ENCODE results near the gene CEP128.

CEP128 gene

GRCh38 chr14:80770114-80770908 is 171.2 kb downstream of the CEP128 start:
- no peak for DNase-seq

DNA sequence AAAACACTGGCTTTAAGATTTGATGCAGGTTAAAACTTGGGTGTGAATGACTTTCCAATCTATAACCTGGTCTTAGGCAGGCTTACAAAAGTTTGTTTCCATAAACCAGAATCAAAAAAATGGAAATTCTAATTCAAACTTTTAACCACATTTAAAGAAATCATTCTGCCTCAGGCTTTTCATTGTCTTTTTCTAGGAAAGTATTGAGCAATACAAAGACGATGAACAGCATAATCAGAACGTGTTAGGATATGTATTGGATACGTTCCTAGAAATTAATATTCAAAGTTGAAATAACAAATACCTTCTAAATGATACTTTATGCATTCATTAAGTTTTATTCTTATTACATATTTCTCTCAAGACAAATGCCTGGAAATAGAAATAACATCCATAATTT is 172.9 kb downstream of the CEP128 start:
- no peak for DNase-seq

DNA sequence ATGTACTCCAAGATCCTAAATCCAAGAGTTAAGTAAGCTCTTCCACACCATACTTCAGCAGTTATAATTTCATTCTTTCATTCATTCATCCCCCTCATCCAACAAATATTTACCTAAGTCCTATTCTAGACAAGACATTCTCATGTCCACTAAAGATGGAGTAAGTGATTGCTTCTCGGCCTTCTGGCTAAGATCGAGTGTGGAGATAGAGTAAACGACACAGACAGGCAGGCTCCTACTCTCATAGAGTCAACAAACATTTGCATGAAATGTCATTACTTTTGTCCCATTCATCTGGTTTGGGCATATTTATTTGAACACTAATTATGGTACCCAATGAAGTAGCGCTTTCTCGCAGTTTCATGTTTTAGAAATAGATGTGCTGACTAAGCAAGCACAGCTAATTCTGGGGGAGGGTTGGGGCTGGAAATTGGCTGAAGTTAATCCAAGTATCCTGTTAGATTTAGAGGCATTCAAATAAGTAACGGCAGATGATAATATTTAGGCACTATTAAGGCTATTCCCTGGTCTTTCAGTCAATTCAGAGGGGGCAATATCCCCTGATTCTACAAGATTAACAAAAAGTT is 176.5 kb downstream of the CEP128 start:
- no peak for DNase-seq

DNA sequence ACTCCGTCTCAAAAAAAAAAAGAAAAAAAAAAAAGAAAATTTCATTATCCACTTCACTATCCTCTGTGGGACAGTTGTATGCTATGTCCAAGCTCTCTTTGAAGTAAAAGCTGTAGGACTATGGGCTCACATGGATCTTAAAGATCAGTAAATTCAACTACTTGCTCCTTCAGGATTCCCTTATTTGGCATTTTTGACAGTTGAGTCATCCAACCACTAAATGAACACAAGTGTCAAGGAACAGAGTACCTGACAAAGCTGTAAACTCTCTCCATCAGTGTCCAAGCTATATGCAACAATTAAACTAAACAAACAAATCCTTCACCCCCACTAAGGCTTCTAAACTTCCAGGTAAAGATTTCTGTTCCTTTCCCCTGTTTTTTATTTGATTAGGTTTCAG is 177.0 kb downstream of the CEP128 start:
- DNase-seq = no peak

- no peak for DNase-seq
These were observed 178.8 kb downstream of the CEP128 start for GRCh38 chr14:80762641-80763228.

DNA sequence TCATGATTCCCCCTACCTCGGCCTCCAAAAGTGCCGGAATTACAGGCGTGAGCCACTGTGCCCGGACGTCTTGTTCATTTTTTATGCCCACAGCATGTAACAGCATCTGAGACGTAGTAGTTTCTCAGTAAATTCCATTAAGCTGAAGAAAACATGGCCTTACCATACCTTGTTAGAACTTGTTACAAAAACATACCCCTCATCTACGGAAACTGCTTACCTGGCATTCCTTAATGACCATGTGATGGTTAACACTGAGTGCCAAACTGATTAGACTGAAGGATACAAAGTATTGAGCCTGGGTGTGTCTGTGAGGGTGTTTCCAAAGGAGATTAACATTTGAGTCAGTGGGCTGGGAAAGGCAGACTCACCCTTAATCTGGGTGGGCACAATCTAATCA is 186.8 kb downstream of the CEP128 start:
- no peak for DNase-seq

DNA sequence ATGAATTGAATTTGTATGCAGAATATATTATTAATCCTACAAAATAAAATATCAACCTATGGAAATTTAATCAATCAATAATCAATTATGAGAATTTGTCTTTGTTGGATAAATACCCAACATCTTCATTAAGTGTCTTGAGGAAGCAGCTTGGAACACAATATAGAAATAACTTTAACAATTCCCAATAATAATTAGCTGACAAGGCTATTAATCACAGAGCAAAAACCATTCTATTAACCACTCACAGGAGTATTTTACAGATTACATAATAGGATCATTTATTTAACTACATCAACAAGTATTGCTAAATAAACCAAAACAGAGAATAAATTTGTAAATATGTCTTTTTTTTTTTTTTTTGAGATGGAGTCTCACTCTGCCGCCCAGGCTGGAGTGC is 190.3 kb downstream of the CEP128 start:
- DNase-seq = no peak

DNA sequence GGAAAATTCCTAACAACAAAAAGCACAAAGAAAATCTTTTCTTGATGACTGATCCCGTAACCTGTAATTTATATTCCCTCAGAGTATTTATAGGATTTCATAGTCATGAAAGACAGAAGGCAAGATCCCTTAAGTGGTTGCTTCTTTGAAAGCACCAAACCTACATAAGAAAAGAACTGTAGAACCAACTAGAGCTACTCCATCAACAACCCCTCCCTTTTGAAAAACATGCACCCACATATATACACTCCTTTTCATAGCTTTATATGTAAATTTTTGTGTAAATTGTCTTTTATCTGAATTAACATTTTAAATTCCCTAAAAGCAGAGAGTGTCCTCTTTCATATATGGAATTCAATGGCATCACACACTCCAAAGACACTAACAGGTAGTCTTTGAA is 215.3 kb downstream of the CEP128 start:
- DNase-seq = no peak

DNA sequence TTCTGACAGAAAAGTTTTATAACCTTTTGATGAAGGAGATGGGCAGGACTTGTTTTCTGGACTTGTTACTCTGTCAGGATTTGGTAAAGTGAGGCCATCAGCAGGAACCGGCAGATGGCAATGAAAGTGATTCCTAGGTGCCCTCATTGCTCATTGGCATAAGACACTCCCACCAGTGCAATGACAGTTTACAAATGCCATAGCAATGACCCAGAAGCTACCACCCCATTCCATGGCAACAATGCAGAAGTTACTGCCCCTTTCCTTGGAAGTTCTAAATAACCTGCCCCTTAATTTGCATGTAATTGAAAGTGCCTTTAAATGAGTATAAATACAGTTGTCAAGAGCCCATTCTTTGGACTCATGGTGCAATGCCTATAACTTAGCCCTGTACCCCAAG is 222.6 kb downstream of the CEP128 start:
- DNase-seq = no peak

GRCh38 chr14:80714474-80714873 is 227.1 kb downstream of the CEP128 start:
- DNase-seq = no peak

DNA sequence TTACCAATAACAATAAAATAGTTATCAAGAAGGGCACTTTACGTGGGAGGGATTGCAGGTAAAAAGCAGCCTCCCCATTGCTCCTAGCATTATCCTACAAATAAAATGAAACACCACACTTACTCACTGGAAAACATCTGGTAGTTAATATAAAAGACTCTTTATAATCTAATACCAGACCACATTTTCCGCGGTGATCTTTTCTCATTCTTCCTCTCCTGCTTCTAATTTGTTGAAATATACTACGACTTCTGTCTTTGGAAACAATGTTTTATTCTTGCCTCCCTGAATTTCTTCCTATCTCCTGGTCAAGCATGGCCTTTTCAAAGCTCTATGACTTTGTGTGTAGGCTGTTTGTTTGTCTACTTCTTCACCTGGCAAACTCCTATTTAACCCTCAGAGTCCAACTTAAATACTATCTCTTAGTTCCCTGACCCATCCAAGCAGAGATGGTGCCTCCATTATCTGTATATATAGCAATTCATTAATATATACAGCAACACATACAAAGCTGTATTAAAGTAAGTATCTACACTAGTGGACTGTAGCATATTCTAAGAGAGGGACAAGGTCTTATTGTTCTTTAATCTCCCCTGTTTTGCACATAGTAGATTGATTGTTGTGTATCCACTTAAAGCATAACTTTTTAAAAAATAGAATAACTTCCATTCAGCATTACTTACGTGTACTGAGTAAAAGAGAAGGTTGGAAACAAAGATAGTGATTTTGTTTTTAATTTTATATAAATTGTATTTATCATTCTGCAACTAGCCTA is 228.3 kb downstream of the CEP128 start:
- DNase-seq = no peak

DNA sequence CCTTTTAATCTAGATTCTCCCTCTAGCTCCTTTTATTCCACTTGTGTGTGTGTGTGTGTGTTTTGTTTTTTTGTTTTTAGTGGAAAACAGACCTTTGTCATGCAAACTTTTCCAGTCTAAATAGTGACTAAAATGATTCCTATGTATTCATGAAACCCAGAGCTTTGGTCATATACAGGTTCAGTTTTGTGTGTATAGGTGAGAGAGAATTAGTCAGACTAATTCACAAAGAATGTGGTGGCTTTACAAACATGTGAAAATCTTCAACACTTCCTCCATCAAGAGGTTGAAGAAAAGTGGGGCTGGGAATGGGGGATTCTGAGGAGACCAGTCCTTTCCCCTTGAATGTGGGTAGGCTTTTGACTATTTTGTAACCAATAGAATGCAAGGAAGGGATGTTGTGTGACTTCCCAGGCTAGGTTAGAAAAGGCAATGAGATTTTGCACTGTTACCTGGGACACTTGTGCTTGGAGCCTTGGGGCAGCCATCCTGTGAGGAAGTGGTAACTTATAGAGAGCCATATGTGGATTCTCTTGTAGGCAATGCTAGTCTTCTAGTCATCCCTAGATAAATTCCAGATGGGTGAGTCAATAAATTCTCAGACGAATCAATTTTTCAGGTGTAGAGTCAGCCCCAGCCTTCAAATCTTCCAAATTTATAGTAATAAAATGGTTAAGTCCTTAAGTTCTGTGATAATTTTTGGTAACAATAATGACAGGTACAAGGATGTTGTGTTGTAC is 236.1 kb downstream of the CEP128 start:
- no peak for DNase-seq

DNA sequence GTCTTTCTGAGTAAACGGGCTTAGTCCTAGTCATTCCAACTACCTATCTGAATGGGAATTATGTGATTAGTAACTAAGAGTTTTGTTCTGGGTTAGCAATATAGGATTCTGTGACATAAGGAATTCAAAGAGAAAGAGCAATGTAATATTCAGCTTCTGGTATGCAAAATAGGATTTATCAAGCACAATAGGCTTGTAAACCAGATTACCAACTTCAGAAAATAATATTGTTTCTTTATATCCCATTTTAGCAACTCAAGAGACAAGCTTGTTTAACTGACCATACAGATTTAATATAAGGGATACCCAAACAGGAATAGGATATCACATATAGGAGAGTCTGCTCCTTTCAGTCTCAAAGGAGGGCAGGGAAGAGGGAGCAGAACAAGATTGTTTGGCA is 240.9 kb downstream of the CEP128 start:
- no peak for DNase-seq

- no peak for DNase-seq
These were observed 241.7 kb downstream of the CEP128 start for GRCh38 chr14:80699861-80700260.

DNA sequence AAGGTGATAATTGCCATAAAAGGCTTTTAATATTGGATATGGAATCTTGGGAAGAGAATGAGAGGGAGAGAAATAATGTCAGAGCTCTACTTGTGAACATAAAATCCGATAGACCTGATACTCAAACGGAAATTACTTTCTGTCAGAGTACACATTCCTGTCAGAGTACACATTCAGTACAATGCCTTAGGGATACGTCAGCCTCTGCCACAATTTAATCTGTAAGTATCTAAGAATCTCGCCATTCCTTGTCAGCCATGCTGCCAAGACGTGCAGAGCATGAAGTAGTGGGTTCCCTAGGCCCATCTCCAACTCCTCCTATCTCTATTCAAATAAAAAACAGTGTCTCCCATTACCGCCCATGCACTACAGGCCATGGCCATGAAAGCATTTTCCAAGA is 242.6 kb downstream of the CEP128 start:
- DNase-seq = no peak

DNA sequence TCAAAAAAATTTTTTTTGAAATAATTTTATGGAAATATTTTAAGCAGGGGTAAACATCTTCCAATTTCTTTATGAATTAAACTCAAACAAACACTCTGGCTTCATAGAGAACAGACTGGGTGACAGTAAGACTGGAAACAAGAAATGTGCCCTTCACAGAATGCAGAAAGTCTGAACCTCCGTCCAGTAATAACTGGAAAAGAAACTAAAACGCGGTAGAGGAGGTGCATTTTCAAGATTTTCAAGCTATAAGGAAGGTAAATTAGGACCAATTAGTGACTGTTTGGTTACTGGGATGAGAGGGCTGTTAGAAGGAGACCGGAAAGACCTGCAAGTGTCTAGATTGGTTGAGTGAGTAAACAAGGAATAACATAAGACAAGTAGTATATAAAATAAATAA is 245.7 kb downstream of the CEP128 start:
- no peak for DNase-seq

DNA sequence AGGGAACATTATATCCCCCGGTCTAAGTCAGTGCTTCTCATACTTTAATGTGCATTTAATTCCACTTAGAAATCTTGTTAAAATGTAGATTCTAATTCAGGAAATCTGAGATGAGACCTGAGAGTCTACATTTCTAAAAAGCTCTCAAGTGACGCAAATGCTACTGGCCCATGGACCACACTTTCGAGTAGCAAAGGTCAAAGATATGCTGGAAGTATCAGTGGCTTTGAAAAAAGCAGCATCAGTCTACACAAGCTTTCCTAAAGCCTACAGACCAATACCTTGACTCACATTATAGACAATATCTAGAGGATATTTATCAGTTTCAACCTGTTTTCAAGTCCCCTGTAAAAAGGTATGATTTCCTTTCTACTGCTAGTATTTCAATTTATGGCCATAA is 248.6 kb downstream of the CEP128 start:
- no peak for DNase-seq

DNA sequence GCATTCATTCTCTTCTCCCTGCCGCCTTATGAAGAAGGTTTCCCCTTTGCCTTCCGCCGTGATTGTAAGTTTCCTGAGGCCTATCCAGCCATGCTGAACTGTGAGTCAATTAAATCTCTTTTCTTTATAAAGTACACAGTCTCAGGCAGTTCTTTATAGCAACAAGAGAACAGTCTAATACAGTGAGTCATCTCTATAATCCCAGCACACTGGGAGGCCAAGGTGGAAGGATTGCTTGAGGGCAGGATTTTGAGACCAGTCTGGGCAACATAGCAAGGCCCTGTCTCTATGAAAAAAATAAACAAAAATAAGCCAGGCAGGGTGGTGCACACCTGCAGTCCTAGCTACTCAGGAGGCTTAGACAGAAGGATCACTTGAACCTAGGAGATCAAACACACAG is 259.9 kb downstream of the CEP128 start:
- no peak for DNase-seq

- DNase-seq = no peak
These were observed 262.3 kb downstream of the CEP128 start for GRCh38 chr14:80679273-80679672.

- no peak for DNase-seq
These were observed 263.1 kb downstream of the CEP128 start for GRCh38 chr14:80678436-80678835.

DNA sequence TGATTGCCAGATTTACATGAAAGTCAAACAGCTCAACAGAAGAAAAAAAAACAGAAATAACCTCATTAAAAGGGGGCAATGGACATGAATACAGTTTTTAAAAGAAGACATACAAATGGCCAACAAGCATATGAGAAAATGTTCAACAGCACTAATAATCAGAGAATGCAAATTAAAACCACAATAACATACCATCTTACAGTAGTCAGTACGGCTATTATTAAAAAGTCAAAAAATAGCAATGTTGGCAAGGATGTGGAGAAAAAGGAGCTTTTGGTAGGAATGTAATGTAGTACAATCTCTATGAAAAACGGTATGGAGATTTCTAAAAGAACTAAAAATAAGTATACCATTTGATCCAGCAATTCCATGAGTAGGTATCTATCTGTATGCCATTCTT is 272.1 kb downstream of the CEP128 start:
- DNase-seq = no peak

- no peak for DNase-seq
These were observed 277.0 kb downstream of the CEP128 start for GRCh38 chr14:80664576-80664975.

DNA sequence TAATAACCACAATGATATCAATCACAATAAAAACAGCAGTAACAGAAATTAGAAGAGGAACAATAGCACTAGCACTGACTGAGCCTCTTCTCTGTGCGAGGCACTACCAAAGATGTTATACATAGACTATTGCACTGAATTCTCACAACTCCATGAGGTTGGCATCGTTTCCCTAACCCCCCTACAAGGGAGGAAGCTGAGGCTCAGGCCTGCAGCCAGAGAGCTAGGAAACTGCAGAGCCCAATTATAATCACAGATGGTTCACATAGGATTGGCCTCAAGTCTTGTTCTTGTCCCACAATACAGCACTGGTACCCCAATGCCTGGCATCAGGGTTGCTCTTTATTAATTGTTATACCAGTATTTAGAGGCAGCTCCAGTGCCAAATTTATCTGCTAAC is 278.0 kb downstream of the CEP128 start:
- DNase-seq = no peak
